ENCODE data around the gene HECTD2. TPM values are rescaled to one million over a fixed set of nuclear protein-coding genes. Genes with fewer than 3 reads are reported as not detected.
A peak's percentile ranks its signal among the peaks of the same experiment; 100 is the strongest.

HECTD2 gene
- total RNA-seq, 1 donor, result 15.1 TPM

- TF ChIP-seq CTCF (IDR thresholded peaks at IDR 0.05; ENCODE audit: insufficient read depth, low read depth, low read length), result no peak
- no peak overlapping the region for H3K4me3 ChIP-seq (ENCODE audit: low read depth, low read length)
- DNase-seq (ENCODE audit: low read depth), result no peak
Measured at GRCh38 chr10:91415816-91416215, 5.7 kb downstream of the HECTD2 start.

- DNase-seq (ENCODE audit: low read depth), result peak; percentile 21
- H3K4me3 ChIP-seq (ENCODE audit: low read depth, low read length), result no peak overlapping the region
- TF ChIP-seq CTCF (IDR thresholded peaks at IDR 0.05; ENCODE audit: insufficient read depth, low read depth, low read length), result no peak
Measured at GRCh38 chr10:91416339-91416855, 6.3 kb downstream of the HECTD2 start.

DNA sequence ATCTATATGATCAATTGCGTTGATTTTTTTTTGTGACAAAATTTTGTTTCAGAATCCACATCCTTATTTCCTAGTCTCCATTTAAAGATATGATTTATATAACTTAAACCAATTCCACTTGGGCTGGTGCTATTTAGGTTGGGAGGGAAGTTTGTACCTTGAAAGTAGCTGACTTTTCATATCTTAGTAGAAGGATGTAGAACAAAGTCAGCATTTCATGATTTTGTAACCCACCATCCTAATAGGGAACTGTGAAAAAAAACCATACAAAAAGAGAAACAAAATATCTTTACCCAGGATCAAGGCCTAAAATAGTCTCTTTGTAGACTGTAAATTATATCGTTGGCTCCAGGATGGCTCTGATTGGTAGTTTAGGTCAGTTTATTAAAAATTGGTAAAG is 8.3 kb downstream of the HECTD2 start:
- no peak overlapping the region for H3K4me3 ChIP-seq (ENCODE audit: low read depth, low read length)
- no peak for DNase-seq (ENCODE audit: low read depth)
- no peak for TF ChIP-seq CTCF (IDR thresholded peaks at IDR 0.05; ENCODE audit: insufficient read depth, low read depth, low read length)

- H3K4me3 ChIP-seq (ENCODE audit: low read depth, low read length), result no peak overlapping the region
- no peak for DNase-seq (ENCODE audit: low read depth)
Measured at GRCh38 chr10:91420868-91421267, 10.7 kb downstream of the HECTD2 start.

DNA sequence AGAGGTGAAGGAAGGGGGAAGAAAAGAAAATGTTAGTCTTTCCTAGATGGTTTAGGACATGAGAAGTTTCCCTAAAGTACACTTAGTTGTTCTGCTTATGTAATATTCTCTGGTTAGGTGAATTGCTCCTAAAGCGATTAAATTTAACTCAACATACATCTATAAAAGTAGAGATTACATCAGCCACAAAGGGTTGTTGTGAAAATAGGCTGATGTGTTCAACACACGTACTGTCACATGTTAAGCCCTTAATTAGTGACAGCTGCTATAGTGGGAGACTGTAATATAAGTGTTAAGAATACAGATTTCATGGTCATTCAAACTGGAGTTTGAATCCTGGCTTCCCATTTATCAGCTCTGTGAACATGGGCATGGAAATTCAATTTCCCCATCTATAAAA is 12.8 kb downstream of the HECTD2 start:
- H3K4me3 ChIP-seq (ENCODE audit: low read depth, low read length), result no peak overlapping the region
- DNase-seq (ENCODE audit: low read depth), result peak; percentile 47
- TF ChIP-seq CTCF (IDR thresholded peaks at IDR 0.05; ENCODE audit: insufficient read depth, low read depth, low read length), result no peak

More at GRCh38 chr10:91420868-91421267, 10.7 kb downstream of the HECTD2 start:
- TF ChIP-seq CTCF (IDR thresholded peaks at IDR 0.05; ENCODE audit: insufficient read depth, low read depth, low read length), result no peak

GRCh38 chr10:91424016-91424415 is 13.9 kb downstream of the HECTD2 start:
- no peak for TF ChIP-seq CTCF (IDR thresholded peaks at IDR 0.05; ENCODE audit: insufficient read depth, low read depth, low read length)
- H3K4me3 ChIP-seq (ENCODE audit: low read depth, low read length), result no peak overlapping the region
- no peak for DNase-seq (ENCODE audit: low read depth)

DNA sequence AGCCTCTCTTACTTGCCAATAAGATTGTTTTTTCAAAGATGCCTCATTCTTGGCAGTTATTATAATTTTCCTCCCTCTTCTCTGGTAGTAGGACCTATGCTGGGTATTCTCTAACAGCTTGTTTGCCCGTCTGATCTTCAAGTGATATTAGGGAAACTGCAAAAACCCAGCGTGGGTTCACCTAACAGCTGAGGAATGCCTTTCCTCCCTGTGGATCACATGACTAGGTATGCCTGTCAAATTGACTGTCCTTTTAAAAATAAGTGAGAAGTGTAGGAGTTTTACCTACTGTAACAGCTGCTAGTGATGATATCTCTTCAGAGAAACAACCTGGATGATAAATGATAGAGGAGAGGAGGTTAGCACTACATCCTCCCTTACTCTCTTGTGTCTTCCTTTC is 22.0 kb downstream of the HECTD2 start:
- no peak for TF ChIP-seq CTCF (IDR thresholded peaks at IDR 0.05; ENCODE audit: insufficient read depth, low read depth, low read length)
- H3K4me3 ChIP-seq (ENCODE audit: low read depth, low read length), result no peak overlapping the region
- DNase-seq (ENCODE audit: low read depth), result no peak
